ENCODE results near the gene CCDC197.

Gene CCDC197

GRCh38 chr14:93961620-93962019 lies 35.5 kb upstream of the CCDC197 start:
- no peak for DNase-seq

DNA sequence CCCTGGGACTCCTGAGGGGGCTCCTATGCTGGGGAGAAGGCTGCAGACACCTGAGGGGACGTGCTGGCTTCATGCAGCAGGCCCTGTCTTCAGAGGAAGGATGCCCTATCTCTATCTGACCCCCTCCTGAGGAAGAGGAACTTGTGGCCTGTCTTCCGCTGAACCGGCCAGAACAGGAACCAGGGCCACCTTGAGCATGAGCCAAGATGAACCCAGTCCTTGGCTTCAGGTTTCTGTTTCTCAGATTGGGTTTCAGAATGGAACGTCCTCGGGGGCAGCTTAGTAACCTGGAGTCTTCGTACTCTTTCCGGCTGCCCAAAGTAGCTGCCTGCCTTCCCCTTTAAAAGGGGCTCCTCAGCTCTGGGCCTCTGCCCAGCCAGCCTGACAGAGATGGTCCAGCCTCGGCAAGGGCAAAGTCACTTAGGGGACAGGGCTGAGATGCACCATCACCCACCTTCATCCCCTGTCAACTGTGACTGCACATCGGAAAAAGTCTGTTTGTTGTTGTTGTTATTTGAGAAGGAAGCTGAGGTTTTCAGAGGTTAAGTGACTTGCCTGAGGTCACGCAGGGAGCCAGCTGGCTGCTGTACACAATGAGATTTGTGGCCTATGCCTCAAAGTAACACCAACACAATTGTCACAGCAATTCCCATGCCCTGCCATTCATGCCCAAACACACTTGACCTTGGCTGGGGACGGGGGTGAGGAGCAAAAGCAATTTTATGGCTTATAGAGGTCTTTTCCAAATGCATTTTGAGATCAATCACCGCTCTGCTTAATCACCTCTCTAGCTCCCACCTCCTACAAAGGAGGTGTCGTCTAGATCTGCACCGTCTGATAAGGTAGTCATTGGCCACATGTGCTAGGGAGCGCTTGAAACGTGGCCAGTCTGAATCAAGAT lies 34.1 kb upstream of the CCDC197 start:
- DNase-seq: no peak

GRCh38 chr14:93963692-93964091 lies 33.4 kb upstream of the CCDC197 start:
- DNase-seq: no peak

DNA sequence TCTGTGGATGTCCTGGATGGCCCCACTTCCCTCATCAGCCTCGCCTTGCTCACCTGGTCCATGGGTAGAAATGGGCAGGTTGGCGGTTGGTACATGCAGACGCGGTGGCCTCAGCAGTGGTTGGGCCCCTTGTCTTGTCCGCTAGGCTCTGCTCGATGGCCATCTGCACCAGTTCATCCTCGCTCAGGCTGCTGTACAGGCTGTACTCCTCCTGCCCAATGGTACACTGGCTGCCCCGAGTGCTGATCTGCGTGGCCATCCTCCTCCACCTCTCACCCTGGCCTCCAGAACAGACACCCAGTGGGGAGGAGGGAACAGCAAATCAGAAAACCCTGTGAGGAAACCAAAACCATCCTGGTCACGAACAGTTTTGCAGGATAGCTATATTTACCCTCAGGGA lies 32.8 kb upstream of the CCDC197 start:
- no peak for DNase-seq

DNA sequence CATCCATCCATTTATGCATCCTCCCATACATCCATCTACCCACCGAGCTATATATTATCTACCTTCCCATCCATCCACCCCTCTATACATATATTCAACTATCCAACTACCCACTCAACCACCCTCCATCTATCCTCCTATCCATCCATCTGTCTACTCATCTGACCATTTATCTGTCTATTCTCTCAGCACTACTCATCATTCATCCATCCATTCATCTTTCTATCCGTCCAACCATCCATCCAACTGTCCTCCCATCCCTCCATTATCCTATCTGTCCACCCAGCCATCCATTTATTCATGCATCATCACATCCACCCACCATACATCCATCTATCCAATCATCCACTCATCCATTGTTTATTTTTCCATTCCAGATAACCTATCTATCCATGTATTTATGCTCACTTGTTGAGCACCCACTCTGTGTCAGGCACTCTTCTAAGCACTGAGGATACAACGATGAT lies 32.2 kb upstream of the CCDC197 start:
- no peak for DNase-seq

GRCh38 chr14:93965287-93965821 lies 31.7 kb upstream of the CCDC197 start:
- DNase-seq: peak; percentile 96

GRCh38 chr14:93965946-93966474 lies 31.1 kb upstream of the CCDC197 start:
- no peak for DNase-seq

GRCh38 chr14:93967637-93968250 lies 29.4 kb upstream of the CCDC197 start:
- no peak for DNase-seq

DNA sequence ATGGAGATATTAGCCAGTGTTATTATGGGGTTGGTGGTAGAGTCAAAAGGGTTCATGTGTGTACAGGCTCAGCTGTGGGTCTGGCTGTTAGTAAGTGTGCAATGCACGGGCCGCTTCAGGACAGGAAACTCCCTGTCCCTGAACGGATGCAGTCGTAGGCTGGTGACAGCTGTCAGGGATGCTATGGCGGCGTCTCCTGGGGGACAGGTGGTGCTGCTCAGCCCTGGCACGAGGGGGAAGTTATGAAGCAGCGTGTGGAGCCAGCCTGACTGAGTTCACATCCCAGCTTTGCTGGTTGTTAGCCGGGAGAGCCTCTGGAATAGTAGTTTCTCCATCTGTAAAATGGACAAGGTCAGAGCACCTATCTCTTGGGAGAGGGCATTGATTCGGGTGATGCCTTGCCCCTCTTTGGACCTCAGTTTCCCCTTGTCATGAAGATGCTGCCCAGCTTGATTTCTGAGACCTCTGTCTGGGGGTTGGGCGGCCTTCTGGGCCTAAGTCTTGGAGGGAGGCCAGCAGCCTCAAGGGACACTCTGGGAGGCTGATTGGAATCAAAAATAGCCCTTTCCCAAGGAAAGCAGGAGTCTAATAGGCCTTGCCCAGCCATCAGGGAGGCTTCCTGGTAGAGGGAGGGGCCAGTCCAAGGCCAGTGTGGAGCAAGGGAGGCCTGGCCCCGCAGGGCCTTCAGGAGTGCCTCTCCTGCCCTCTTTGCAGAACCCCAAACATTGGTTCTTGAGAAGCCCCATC lies 27.8 kb upstream of the CCDC197 start:
- DNase-seq: no peak

DNA sequence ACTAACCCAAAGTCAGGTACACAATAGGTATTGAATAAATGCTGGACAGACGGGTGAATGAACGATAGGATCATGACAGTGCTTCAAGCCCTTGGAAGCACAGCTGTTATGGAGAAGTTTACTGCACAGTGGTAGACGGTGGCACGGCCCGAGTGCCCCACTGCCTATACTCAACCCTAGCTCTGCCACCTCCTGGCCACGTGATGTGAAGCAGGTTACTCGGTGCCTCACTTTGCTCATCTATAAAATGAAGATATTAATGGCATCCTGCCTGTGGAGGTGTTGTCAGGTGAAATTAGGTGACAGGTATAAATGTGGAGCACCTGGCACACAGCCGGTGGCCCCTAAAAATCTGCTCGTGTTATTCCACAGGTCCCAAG lies 26.5 kb upstream of the CCDC197 start:
- no peak for DNase-seq

GRCh38 chr14:93970965-93971634 lies 26.0 kb upstream of the CCDC197 start:
- DNase-seq: no peak

GRCh38 chr14:93971635-93972027 lies 25.5 kb upstream of the CCDC197 start:
- no peak for DNase-seq

DNA sequence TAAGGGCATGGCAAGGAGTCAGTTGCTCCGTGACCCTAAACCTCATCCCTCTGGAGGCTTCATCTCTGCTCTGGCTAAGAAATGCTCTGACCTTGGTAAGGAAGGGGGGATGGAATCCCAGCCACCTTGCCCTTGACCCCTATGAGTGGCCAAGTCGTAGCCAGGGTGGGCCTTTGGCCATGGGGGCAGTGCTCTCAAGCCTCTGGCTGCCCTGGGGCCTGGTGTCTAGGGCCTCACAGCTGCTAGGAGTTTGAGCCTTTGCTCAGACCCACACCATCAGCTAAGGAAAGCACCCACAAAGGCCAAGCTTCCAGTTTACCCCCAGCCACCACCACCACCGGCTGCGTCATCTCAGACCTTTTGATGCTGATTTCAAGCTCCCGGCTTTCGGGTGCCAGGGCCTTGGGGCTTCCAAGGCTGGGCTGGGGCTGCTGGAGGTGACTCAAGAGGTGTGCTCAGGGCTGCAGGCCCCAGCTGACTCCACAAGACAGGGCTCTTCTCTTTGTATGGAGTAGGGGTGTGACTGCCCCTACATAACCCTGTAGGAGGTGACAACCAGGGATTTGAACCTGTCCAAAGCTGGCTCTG lies 24.4 kb upstream of the CCDC197 start:
- DNase-seq: no peak

GRCh38 chr14:93973607-93974006 lies 23.5 kb upstream of the CCDC197 start:
- DNase-seq: no peak

- no peak for DNase-seq
Measured at GRCh38 chr14:93974299-93974698, 22.8 kb upstream of the CCDC197 start.

GRCh38 chr14:93974833-93975232 lies 22.3 kb upstream of the CCDC197 start:
- DNase-seq: no peak

DNA sequence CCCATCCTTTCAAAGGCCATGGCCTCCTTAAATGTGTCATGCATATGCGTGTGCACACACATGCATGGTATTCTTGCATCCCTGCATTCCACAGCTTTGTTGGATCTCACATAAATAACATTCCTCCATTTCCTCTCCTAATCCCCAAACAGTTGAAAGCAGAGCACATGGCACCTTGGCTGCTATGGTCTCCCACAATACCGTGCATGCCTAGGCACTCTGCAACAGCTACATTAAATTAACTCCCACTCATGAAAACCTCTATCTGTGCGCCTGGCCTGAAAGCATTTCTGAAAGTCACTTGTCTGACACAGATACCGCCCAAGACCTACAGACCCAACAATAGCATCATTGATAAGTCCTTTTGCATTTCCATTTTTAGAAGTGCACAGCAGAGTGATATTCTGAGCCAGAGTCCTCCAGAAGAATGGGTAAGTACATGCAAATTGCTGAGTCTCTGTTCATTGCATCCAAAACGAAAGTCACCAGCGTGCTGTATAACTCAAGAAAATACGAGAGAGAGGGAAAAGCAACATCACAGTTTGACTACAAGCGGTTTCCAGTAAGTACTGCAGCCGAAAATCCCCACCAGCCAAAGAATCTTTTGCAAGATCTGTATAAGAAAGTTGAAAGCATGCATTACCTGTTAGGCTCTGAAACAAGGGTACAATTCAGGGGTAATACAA lies 21.2 kb upstream of the CCDC197 start:
- peak; percentile 39 for DNase-seq

DNA sequence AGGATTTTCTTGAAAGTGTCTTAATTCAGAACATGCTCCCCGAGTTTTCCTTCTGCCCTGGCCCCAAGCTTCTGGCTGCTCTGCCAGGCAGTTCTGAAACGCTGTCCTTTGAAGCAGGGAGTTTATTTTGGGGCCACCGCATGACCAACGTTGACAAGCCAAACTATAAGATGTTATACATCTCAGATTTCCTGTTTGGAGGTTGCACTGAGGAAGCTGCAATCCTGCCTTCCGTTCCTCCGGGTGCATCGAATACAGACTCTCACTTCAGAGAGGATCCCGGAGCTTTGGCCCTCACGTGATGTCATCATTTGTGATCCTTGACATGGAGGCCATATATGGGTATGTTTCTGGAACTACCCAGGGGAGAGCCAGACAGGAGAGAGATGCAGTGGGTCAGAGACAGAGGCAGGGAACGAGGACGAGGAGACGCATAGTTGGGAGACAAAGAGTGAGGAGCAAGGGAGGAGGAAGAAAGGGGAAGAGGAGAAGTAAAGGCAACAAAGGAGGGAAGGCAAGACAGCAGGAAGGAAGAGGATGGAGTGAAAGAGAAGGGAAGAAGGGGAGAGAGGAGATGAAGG lies 20.5 kb upstream of the CCDC197 start, which contains the start of gene ASB2:
Gene ASB2, minus strand, starts transcription at position 94 of the 581 bp plus-strand sequence. CDS start 12,031 bp downstream, outside the sequence.
- peak; percentile 44 for DNase-seq

DNA sequence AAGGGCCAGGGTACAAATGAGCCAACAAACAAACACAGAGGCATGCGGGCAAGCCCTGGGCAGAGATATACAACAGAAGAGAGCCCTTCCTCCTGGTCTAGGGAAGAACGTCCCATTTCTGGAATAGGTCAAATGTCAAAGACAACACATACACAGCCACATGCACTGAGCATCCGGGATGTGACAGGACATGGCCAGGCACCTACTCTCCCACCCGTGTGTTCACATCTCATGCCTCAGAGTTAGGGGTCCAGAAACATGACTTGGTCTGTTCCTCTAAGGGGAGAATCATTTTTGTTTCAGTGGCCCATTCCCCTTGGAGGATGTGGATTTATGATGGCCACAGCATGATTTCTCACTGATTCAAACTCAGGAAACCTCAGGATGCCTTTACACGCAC lies 19.9 kb upstream of the CCDC197 start:
- no peak for DNase-seq

- DNase-seq: no peak
Measured at GRCh38 chr14:93977790-93978581, 19.1 kb upstream of the CCDC197 start.

Data from fibroblast of skin of abdomen (primary cell).